HepG2 (cell line): ENCODE data around the gene NMBR. TPM values are rescaled to one million over a fixed set of nuclear protein-coding genes. Genes with fewer than 3 reads are reported as not detected.

Source experiments
- ATAC-seq: fragments of 200-7000 bp; cut with Tn5 transposase; 3 replicates; pipeline ENCODE4 v1.9.1; 2020; ENCODE audit warnings: mild to moderate bottlenecking, moderate library complexity
- BruUV-seq: library from RNA; stranded (reverse); fragments of 400-500 nt; replicated peaks from 2 replicates; lab custom pipeline; 2021; lab: Mats Ljungman, UMichigan
- CTCF ChIA-PET: fragments of 300-600 bp; formaldehyde crosslinking; extraction: SDS; loops from one replicate; lab custom pipeline; 2021; ENCODE audit warnings: low total read pairs, inconsistent platforms, low intra/inter-chr PET ratio; lab: Yijun Ruan, JAX
- POLR2A ChIA-PET: fragments of 350-600 bp; sonication (Branson Sonifier 250); formaldehyde crosslinking; loops from one replicate; lab custom pipeline; 2020; ENCODE audit warnings: antibody characterized with exemption, inconsistent platforms; lab: Yijun Ruan, JAX
- DNase-seq: peaks from one replicate; pipeline ENCODE4 v3.0.0-alpha.2; 2015; ENCODE audit warnings: low spot score
- FAIRE-seq: peaks from 3 replicates; lab custom pipeline; 2011; peaks lifted over from hg19 to GRCh38; lab: Jason Lieb, UNC
- H2AFZ ChIP-seq: one replicate; pipeline ENCODE4 v1.6.1; 2011; ENCODE audit warnings: low read length, inconsistent platforms
- H3K27ac ChIP-seq: fragments of 300-600 bp; 3 replicates; pipeline ENCODE4 v1.8.0; 2011; ENCODE audit warnings: mixed run types, mild to moderate bottlenecking, mixed read lengths, low read length, inconsistent platforms; ENCODE audit not compliant: insufficient read depth; ENCODE audit errors: extremely low read length
- H3K27me3 ChIP-seq, 2 experiments: fragments of 200-600 bp in 1 of 2; 2 replicates in 1 of 2; 3 replicates in 1 of 2; pipeline versions ENCODE4 v1.6.0 to v1.8.0; 2011; ENCODE audit warnings: low read length in 2 of 2, mild to moderate bottlenecking in 2 of 2, moderate library complexity in 2 of 2, inconsistent platforms in 1 of 2; ENCODE audit not compliant: insufficient read depth in 2 of 2, control insufficient read depth in 1 of 2
- H3K36me3 ChIP-seq, 2 experiments: fragments of 200-600 bp in 1 of 2; replicated peaks in 1 of 2; 2 replicates in 1 of 2; 3 replicates in 1 of 2; pipeline versions ENCODE4 v1.5.1 to v1.8.0; 2011; ENCODE audit warnings: low read length in 2 of 2, inconsistent platforms in 1 of 2; ENCODE audit not compliant: insufficient read depth in 2 of 2, control insufficient read depth in 1 of 2
- H3K4me1 ChIP-seq: 2 replicates; pipeline ENCODE4 v1.5.1; 2012; ENCODE audit warnings: low read length, inconsistent platforms; ENCODE audit not compliant: insufficient read depth
- H3K4me2 ChIP-seq: 2 replicates; pipeline ENCODE4 v1.6.0; 2011; ENCODE audit warnings: low read depth, low read length, inconsistent platforms
- H3K4me3 ChIP-seq, 3 experiments: fragments of 200-600 bp in 1 of 3; sonication (generic), shearing (Covaris generic) in 1 of 3; replicated peaks in 1 of 3; 2 replicates each; pipeline ENCODE4 v1.5.1; 2011 to 2016; ENCODE audit warnings: low read length in 3 of 3, inconsistent platforms in 2 of 3, low read depth in 2 of 3, mild to moderate bottlenecking in 2 of 3, control low read depth in 1 of 3, mixed read lengths in 1 of 3; ENCODE audit not compliant: insufficient read depth in 1 of 3
- H3K79me2 ChIP-seq: one replicate; pipeline ENCODE4 v1.6.1; 2011; ENCODE audit warnings: low read length, inconsistent platforms; ENCODE audit not compliant: insufficient read depth
- H3K9ac ChIP-seq: 2 replicates; pipeline ENCODE4 v1.6.0; 2011; ENCODE audit warnings: mild to moderate bottlenecking, low read depth, low read length, inconsistent platforms; ENCODE audit not compliant: insufficient read depth
- H3K9me3 ChIP-seq: 2 replicates; pipeline ENCODE4 v1.5.1; 2012; ENCODE audit warnings: mild to moderate bottlenecking, low read length
- H4K20me1 ChIP-seq: 2 replicates; pipeline ENCODE4 v1.6.0; 2011; ENCODE audit warnings: inconsistent platforms, mild to moderate bottlenecking, low read length, moderate library complexity; ENCODE audit not compliant: insufficient read depth
- ESRRA ChIP-seq: sonication (generic); formaldehyde crosslinking; IDR thresholded peaks from 2 replicates; pipeline ENCODE4 v1.5.1; 2020; ENCODE audit warnings: mild to moderate bottlenecking, low read depth, missing genetic modification reagents
- FUBP1 ChIP-seq: sonication (generic); formaldehyde crosslinking; IDR thresholded peaks from 2 replicates; pipeline ENCODE4 v1.5.1; 2020; ENCODE audit warnings: missing genetic modification reagents, mild to moderate bottlenecking, borderline replicate concordance
- HNRNPK ChIP-seq: fragments of 200-400 bp; formaldehyde crosslinking; IDR thresholded peaks from 2 replicates; pipeline ENCODE4 v1.6.1; 2018; ENCODE audit warnings: low read length, low read depth, moderate library complexity, mild to moderate bottlenecking; ENCODE audit not compliant: poor library complexity, severe bottlenecking
- LCORL ChIP-seq, 2 experiments: fragments of 450-650 bp in 1 of 2; sonication (generic) in 1 of 2; formaldehyde crosslinking in 1 of 2; IDR thresholded peaks; 2 replicates each; pipeline versions ENCODE4 v1.5.0 to v1.6.1; 2017 to 2020; ENCODE audit warnings: antibody characterized with exemption in 1 of 2, missing genetic modification reagents in 1 of 2
- ZNF180 ChIP-seq: sonication (generic); formaldehyde crosslinking; IDR thresholded peaks from 2 replicates; pipeline ENCODE4 v1.4.0; 2020; ENCODE audit warnings: low read depth, missing genetic modification reagents, borderline replicate concordance
- ZNF784 ChIP-seq: sonication (generic); formaldehyde crosslinking; IDR thresholded peaks from 2 replicates; pipeline ENCODE4 v1.5.1; 2020; ENCODE audit warnings: missing genetic modification reagents, mild to moderate bottlenecking, borderline replicate concordance
- WGBS: methylation state at CpG from one replicate; pipeline ENCODE4 v1.1.6; 2017; ENCODE audit warnings: low lambda C conversion rate; 5-methylcytosine and 5-hydroxymethylcytosine counted together
- in situ Hi-C: cut with HindIII; loops from 2 replicates; pipeline ENCODE4 v1.10.0; 2017; ENCODE audit warnings: low pct_unique_long_range_greater_than_20kb; ENCODE audit not compliant: extremely low pct_ligation_motif_present
- intact Hi-C: fragments of 100-400 bp; cut with micrococcal nuclease; formaldehyde crosslinking; loops from one replicate; pipeline ENCODE4 v1.10.0; 2022; ENCODE audit not compliant: unreplicated experiment
- polyA plus RNA-seq, 8 experiments: library from polyadenylated mRNA; depleted of rRNA in 3 of 8; stranded (reverse) in 7 of 8; unstranded in 1 of 8; fragments of >200 nt; fragmentation: Illumina TruSeq in 4 of 8; extraction: Trizol in 4 of 8; gene quantifications; 2 replicates each; pipeline versions ENCODE4 v1.2.1 to v1.2.3, GENCODE V29; 2011 to 2016; ENCODE audit warnings: low read depth in 4 of 8, missing spikeins in 1 of 8, mixed read lengths in 1 of 8; ENCODE audit not compliant: insufficient read depth in 1 of 8
- total RNA-seq, 5 experiments: library from RNA; depleted of rRNA; stranded (reverse); fragments of >200 nt; fragmentation: Illumina TruSeq; extraction: Trizol; gene quantifications; 2 replicates each; pipeline ENCODE4 v1.2.3, GENCODE V29; 2016; ENCODE audit warnings: low read depth in 1 of 5

NMBR gene
- total and polyA plus RNA-seq, 2 of the 13 experiments (the other 11 are each of a cell fraction or from before 2014, with no cell fraction given) = not detected

- no peak for TF ChIP-seq FUBP1 (CRISPR knock-in tag)
- no peak for TF ChIP-seq ZNF784 (CRISPR knock-in tag)
- no peak for TF ChIP-seq ESRRA
Measured at GRCh38 chr6:142193621-142194020, 46.7 kb upstream of the NMBR start (continued).

- H3K27ac ChIP-seq = no peak overlapping the region
- no peaks in the 10 kb centered on the region for H4K20me1 ChIP-seq
- no peak overlapping the region for H2AFZ ChIP-seq
- no peaks in the 10 kb centered on the region for H3K4me1 ChIP-seq
- WGBS = 99% methylated on average over 1 of the region's 1 CpG
- in situ Hi-C loops = no loop called here
- peaks cover 0 to 19% of the 10 kb centered on the region in 2 experiments; a peak in 3 of 5 replicates for H3K36me3 ChIP-seq
- BruUV-seq = no TSS peak
- peaks cover 12% of the 10 kb centered on the region for H3K79me2 ChIP-seq
- H3K4me2 ChIP-seq = no peak overlapping the region
- no peak overlapping the region for H3K4me3 ChIP-seq
- no peak overlapping the region for H3K9ac ChIP-seq
- ChIA-PET CTCF (interaction anchor here (0.6 kb wide), 1 partner anchor 35 kb away, joined by 3 read pairs; no protein-coding TSS in a partner anchor), POLR2A (no interaction called here)
- no peak for DNase-seq
- FAIRE-seq = no peak
- no peaks in the 10 kb centered on the region for H3K9me3 ChIP-seq
- ATAC-seq = no peak
- intact Hi-C loops = no loop called here
- no peaks in the 10 kb centered on the region for H3K27me3 ChIP-seq
- TF ChIP-seq HNRNPK (peak; percentile 80), LCORL (IDR thresholded peaks at IDR 0.05) (peak; percentile 95), LCORL (CRISPR knock-in tag; IDR thresholded peaks at IDR 0.05) (no peak), ZNF180 (CRISPR knock-in tag) (no peak)
Measured at GRCh38 chr6:142192343-142192742, 45.4 kb upstream of the NMBR start.
